Measurements from ENCODE around the gene TXLNB. TPM values are rescaled to one million over a fixed set of nuclear protein-coding genes. Genes with fewer than 3 reads are reported as not detected.
"Not testable (repeated sequence)": the region's sequence is repeated elsewhere in the genome, so short reads cannot be mapped to it uniquely, and the experiment has no call there.

TXLNB gene
- total RNA-seq, 1 donor from 2014 or later: 2.4 TPM

GRCh38 chr6:139242457-139243240 lies 49.1 kb downstream of the TXLNB start:
- Mint-ChIP-seq H3K36me3 (ENCODE audit: low read depth) (peaks cover 43% of the 10 kb centered on the region), H3K27me3 (no peaks in the 10 kb centered on the region), H3K4me3 (no peak overlapping the region), H3K9me3 (no peaks in the 10 kb centered on the region), H3K4me1 (no peaks in the 10 kb centered on the region), H3K27ac (no peak overlapping the region)
- DNase-seq (no peak), ATAC-seq (ENCODE audit: low read depth) (no peak)
- intact Hi-C loops (cut with micrococcal nuclease): no loop called here
- POLR2A ChIA-PET: no interaction called here
- CTCF ChIA-PET: no interaction called here
- TF ChIP-seq, protein P1, sequence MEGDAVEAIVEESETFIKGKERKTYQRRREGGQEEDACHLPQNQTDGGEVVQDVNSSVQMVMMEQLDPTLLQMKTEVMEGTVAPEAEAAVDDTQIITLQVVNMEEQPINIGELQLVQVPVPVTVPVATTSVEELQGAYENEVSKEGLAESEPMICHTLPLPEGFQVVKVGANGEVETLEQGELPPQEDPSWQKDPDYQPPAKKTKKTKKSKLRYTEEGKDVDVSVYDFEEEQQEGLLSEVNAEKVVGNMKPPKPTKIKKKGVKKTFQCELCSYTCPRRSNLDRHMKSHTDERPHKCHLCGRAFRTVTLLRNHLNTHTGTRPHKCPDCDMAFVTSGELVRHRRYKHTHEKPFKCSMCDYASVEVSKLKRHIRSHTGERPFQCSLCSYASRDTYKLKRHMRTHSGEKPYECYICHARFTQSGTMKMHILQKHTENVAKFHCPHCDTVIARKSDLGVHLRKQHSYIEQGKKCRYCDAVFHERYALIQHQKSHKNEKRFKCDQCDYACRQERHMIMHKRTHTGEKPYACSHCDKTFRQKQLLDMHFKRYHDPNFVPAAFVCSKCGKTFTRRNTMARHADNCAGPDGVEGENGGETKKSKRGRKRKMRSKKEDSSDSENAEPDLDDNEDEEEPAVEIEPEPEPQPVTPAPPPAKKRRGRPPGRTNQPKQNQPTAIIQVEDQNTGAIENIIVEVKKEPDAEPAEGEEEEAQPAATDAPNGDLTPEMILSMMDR (IDR thresholded peaks at IDR 0.05): no peak

GRCh38 chr6:139240161-139241010 lies 51.4 kb downstream of the TXLNB start:
- intact Hi-C loops (cut with micrococcal nuclease): no loop called here
- POLR2A ChIA-PET: interaction anchor here (0.6 to 1.0 kb wide), 2 partner anchors 15 to 134 kb away, joined by 3 to 4 read pairs; no protein-coding TSS in a partner anchor
- peaks cover 42% of the 10 kb centered on the region for H3K36me3 Mint-ChIP-seq (ENCODE audit: low read depth)
- DNase-seq: no peak
- H3K27me3 Mint-ChIP-seq: no peaks in the 10 kb centered on the region
- no peak overlapping the region for H3K27ac Mint-ChIP-seq
- H3K4me3 Mint-ChIP-seq: no peak overlapping the region
- CTCF ChIA-PET: interaction anchor here (0.8 kb wide), 1 partner anchor 124 kb away, joined by 3 read pairs; no protein-coding TSS in a partner anchor
- H3K9me3 Mint-ChIP-seq: no peaks in the 10 kb centered on the region
- ATAC-seq (ENCODE audit: low read depth): no peak
- TF ChIP-seq, protein P1 (IDR thresholded peaks at IDR 0.05): no peak
- H3K4me1 Mint-ChIP-seq: no peaks in the 10 kb centered on the region

- ChIA-PET POLR2A (no interaction called here), CTCF (no interaction called here)
- H3K4me3 Mint-ChIP-seq: no peak overlapping the region
- peaks cover 31% of the 10 kb centered on the region for H3K36me3 Mint-ChIP-seq (ENCODE audit: low read depth)
- no peak for ATAC-seq (ENCODE audit: low read depth)
- H3K9me3 Mint-ChIP-seq: no peaks in the 10 kb centered on the region
- H3K4me1 Mint-ChIP-seq: no peaks in the 10 kb centered on the region
- no peak for DNase-seq
- TF ChIP-seq, protein P1 (IDR thresholded peaks at IDR 0.05): no peak
- no peak overlapping the region for H3K27ac Mint-ChIP-seq
- intact Hi-C loops (cut with micrococcal nuclease): no loop called here
- no peaks in the 10 kb centered on the region for H3K27me3 Mint-ChIP-seq
Measured at GRCh38 chr6:139239064-139239463, 52.7 kb downstream of the TXLNB start.

GRCh38 chr6:139236105-139236504 lies 55.7 kb downstream of the TXLNB start:
- Mint-ChIP-seq H3K9me3 (peaks cover 7% of the 10 kb centered on the region), H3K4me1 (no peaks in the 10 kb centered on the region), H3K27me3 (no peaks in the 10 kb centered on the region), H3K4me3 (no peak overlapping the region), H3K27ac (no peak overlapping the region), H3K36me3 (ENCODE audit: low read depth) (peaks cover 10% of the 10 kb centered on the region)
- DNase-seq: no peak
- POLR2A ChIA-PET: no interaction called here
- no peak for ATAC-seq (ENCODE audit: low read depth)
- CTCF ChIA-PET: interaction anchor here (1.6 kb wide), 1 partner anchor 17 kb away, joined by 4 read pairs; no protein-coding TSS in a partner anchor
- TF ChIP-seq, protein P1 (IDR thresholded peaks at IDR 0.05): no peak
- intact Hi-C loops (cut with micrococcal nuclease): no loop called here

- Mint-ChIP-seq H3K9me3 (peaks cover 7% of the 10 kb centered on the region), H3K4me1 (no peaks in the 10 kb centered on the region), H3K27ac (no peak overlapping the region), H3K36me3 (ENCODE audit: low read depth) (peaks cover 10% of the 10 kb centered on the region), H3K27me3 (no peaks in the 10 kb centered on the region), H3K4me3 (no peak overlapping the region)
- TF ChIP-seq, protein P1 (IDR thresholded peaks at IDR 0.05): no peak
- ATAC-seq (ENCODE audit: low read depth): no peak
- no peak for DNase-seq
- CTCF ChIA-PET: no interaction called here
- intact Hi-C loops (cut with micrococcal nuclease): no loop called here
- POLR2A ChIA-PET: no interaction called here
Measured at GRCh38 chr6:139235661-139236060, 56.1 kb downstream of the TXLNB start.

GRCh38 chr6:139234193-139234592 lies 57.6 kb downstream of the TXLNB start:
- ATAC-seq (ENCODE audit: low read depth); H3K36me3 Mint-ChIP-seq (ENCODE audit: low read depth); H3K9me3 Mint-ChIP-seq; H3K4me1 Mint-ChIP-seq; H3K27me3 Mint-ChIP-seq; CTCF ChIA-PET; H3K4me3 Mint-ChIP-seq; DNase-seq; intact Hi-C loops (cut with micrococcal nuclease); H3K27ac Mint-ChIP-seq; POLR2A ChIA-PET: not testable (repeated sequence)

Data from activated B cell treated with CpG ODN at 0.5 μM for 24 hours (primary cell).